ENCODE results near the gene TPGS1.

DNA sequence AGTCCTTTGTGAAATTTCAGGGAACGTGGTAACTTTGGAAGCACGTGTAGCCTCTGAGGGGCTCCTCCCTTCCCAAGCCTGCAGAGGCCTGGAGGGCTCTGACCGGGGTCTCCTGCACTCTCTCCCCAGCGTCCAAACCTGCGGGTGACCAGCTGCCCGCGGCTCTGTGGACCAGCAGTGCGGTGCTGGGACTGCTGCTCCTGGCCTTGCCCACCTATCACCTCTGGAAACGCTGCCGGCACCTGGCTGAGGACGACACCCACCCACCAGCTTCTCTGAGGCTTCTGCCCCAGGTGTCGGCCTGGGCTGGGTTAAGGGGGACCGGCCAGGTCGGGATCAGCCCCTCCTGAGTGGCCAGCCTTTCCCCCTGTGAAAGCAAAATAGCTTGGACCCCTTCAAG, 2.7 kb upstream of the TPGS1 start:
- TF ChIP-seq CTCF (IDR thresholded peaks at IDR 0.05) (no peak), POLR2A (IDR thresholded peaks at IDR 0.05) (no peak)

Measured in body of pancreas (tissue), 4 donors.